Activated CD8-positive, alpha-beta memory T cell treated with anti-CD3 and anti-CD28 coated beads, Interleukin-2, amount 50 U/mL, for 48 hours (primary cell): Measurements from ENCODE around the gene PRADC1.

Source experiments
- DNase-seq: peaks from one replicate; pipeline ENCODE4 v3.0.0-alpha.2; 2020

Gene PRADC1

DNA sequence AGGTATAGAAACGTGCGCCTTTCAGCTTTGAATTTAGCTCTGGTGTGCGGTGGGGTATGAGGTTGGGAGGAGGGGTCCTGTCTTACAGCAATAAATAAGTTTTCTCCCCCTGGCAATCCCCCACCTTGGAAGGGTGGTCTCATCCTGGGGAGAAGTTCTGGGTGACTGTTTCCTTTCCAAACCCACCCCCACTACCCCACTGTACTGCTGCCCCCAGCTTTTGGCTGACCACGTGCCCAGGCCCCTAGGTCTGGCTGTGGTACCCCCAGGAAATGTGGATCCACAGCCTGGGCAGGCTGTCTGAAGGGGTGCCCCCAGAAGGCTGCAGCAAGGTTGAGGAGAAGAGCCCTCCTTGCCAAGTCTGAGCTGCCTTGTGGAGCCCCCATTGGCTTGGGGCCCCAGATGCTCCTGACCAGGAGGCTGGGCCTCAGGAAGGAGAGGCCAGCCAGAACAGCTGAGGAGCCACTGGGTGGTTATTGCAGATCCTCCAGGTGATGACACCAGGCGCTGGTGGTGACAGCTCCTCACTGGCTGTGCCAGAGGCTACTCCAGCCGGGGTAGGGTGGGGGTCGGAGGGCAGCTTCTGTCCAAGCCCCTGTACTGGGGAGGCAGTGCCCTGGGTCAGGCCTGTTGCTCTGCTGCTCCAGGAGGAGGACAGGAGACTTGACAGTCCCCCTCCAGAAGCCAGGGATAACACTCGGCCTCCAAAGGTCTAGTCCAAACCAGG is 25.3 kb upstream of the PRADC1 start:
- no peak for DNase-seq

DNA sequence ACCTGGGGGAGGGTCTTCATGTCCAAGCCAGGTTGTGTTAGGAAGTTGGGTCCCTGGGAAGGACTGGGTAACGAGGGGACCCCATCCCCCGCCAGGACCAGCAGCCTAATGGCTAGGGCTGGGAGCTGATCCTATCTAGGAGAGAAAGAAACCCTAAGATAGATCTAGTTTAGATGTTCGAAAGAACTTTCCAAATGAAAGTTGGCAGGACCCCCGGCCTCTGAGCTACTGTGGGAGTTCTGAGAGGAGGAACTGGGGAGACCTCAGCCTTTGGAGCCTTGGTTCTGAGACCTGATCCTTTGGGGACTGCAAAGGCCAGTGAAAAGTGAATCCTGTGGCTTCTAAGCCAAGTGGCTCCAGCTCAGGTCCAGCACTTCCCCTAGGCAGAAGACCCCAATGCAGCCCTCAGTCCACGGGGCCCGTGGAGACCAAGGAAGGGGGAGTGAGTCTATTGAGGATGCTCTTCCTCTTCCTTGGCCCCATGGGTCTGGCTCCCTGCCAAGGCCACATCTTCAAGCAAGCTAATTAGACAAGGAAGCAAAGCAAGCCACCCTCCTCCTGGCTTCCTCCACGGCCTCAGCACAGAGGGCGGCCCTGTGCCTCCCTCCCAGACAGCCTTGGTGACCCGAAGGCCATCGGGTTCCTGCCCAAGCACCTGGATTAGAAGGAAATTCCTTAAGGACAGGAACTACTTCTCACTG is 24.5 kb upstream of the PRADC1 start:
- DNase-seq, result no peak

- no peak for DNase-seq
Measured at GRCh38 chr2:73257021-73257420, 24.0 kb upstream of the PRADC1 start.

- DNase-seq, result no peak
Measured at GRCh38 chr2:73256618-73256922, 23.5 kb upstream of the PRADC1 start.

DNA sequence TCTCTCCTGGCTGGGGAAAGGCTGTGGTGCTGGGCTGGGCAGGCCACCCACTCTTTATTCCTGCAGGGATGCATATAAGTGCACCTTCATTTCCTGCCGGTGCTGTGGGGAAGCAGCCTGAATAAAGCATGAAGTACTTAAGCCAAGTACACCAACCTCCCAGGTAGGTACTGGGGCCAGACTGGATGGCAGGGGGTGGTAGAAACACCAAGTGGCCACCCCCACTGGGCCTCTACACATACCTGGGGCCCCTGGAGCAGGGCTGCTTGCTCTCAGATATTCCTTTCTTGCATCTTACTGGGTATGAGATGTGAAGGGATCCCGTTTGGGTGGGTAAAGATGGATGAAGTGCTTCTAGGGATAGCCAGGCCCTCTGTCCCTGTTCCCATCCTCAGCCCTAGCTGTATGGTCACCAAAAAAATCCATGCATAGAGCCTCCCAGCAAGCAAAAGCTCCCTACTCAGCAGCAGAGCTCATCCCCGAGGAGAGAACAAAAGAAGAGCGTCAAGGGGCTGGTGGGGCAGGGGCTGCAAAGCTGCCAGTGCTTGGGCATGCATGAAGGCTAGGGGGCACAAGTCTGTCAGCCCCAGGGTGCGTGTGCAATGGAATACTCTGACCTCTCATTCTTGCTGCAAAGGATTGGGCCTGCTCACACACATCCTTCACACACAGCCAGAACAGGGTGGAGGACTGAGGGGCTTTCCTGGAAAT is 23.0 kb upstream of the PRADC1 start:
- no peak for DNase-seq

GRCh38 chr2:73255007-73255644 is 22.1 kb upstream of the PRADC1 start:
- DNase-seq, result no peak

- DNase-seq, result no peak
Measured at GRCh38 chr2:73254343-73255006, 21.4 kb upstream of the PRADC1 start.

GRCh38 chr2:73253901-73254300 is 20.9 kb upstream of the PRADC1 start:
- no peak for DNase-seq

GRCh38 chr2:73253400-73253799 is 20.4 kb upstream of the PRADC1 start:
- no peak for DNase-seq

GRCh38 chr2:73252238-73253027 is 19.4 kb upstream of the PRADC1 start:
- DNase-seq, result no peak

- DNase-seq, result no peak
Measured at GRCh38 chr2:73250872-73251846, 18.1 kb upstream of the PRADC1 start.

DNA sequence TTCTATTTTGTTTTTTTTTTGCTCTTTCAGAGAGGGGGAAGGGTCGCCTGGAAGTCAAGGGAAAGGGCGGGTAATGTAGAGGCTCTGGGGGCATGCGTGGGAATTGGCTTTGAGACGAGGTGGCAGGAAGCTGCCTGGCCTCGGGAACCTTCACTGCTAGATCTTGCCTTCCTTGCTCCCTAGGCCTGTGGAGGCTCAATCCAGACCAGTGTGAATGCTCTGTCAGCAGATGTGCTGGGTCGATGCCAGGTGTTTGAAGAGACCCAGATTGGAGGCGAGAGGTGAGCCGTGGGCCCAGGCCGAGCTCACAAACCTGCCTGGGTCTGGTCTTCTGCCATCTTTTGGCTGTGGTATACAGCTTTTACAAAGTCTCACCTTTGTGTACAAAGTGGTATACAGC is 16.6 kb upstream of the PRADC1 start:
- no peak for DNase-seq

- DNase-seq, result no peak
Measured at GRCh38 chr2:73246850-73247249, 13.8 kb upstream of the PRADC1 start.

DNA sequence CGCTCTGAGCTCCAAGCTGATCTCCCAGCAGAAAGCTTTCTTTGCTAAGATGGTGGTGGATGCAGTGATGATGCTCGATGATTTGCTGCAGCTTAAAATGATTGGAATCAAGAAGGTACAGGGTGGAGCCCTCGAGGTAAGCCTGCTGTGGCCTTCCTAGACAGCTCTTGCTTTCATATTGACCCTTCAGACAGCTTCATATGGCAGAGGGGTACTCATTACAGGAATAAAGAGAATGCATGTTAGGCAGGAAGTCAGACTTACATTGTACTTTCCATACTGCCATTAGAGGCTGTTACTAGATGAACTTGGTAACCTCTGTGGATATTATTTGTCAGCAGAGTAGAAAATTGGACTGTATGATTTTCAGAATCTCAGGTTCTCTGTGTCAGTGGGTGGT is 11.5 kb upstream of the PRADC1 start:
- no peak for DNase-seq

DNA sequence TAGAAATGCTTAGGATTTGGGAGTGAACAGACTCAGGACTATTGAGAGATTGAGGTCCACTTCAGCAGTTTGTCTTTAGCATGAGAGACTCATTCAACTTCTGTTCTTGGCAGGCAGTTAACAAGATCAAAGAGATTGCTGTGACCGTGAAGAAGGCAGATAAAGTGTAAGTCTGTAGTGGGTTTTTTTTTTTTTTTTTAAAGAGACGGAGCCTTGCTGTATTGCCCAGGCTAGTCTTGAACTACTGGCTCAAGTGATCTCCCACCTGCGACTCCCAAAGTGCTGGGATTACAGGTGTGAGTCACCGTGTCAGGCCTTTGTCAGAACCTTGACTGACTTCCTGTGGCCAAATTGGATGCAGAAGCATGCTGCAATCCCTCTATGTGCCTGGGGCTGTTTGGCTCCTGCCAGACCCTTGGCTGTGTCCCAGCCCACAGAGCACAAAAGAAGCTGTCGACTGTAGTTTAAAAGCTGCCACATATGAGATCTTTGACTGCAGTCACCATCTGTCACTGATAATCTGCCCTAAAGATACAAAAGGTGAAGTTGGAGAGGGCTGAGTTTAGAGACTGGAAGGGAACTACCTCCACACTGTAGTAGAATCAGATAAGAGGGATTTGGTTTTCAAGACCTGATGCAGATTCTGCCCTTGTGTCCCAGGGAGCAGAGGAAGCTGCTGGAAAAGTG is 11.0 kb upstream of the PRADC1 start:
- no peak for DNase-seq

DNA sequence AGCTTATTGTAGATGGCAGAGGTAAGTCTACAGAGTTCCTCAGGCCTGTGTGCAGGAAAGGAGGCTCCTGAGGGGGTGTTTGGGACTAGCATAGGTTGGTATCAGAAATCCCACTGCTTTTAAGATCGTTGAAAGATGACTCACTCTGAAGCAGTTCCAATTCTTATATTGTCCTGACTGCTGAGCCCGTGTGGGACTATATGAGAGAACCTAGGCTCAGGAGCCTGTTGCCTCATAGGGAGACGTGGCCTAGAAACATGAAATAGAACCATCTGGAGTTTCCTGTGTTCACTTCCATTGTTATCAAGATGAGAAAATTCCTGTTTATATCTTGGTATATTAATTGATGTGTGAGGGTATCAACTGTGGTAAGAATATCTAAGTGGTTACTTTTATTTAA is 6.7 kb upstream of the PRADC1 start:
- DNase-seq, result no peak

GRCh38 chr2:73238976-73239375 is 5.9 kb upstream of the PRADC1 start:
- DNase-seq, result no peak

DNA sequence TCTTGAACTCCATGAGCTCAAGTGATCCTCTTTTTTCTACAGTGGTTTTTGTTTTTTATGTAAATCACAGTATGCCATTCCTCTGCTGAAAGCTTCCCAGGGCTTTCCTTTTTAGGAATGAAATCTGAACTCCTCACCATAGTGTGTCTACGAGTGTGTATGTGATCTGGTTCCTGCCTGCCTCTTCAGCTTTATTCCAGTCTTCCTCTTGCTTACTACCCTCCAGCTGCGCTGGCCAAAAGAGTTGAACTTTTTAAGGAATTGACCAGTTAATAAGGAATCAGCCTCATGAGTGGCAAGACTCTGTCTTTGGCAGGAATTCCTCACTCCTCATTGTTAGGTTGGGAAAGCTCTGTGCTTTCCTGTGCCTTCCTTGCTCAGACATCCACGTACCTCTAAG is 5.1 kb upstream of the PRADC1 start:
- no peak for DNase-seq

DNA sequence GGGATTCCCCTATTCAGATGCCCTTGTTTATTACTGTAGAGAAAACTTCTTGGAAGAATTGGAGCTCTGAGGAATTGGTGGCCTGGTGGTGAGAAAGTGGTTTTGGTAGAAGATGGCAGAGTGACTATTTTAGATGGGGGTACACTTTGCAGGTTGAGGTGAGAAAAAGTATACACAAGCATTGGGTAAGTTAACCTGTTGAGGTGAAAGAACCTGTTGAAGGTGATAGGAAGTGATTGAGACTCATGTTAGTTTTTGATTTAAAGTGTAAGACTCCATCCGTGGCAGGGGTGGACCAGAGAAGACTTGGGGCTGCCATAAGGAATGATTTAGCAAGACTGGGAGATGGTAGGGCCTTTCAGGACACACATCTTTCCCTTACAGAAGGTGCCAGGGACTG is 4.1 kb upstream of the PRADC1 start:
- no peak for DNase-seq

GRCh38 chr2:73235315-73236028 is 2.4 kb upstream of the PRADC1 start:
- no peak for DNase-seq
